Measurements from ENCODE around the gene CCNT1. TPM values are rescaled to one million over a fixed set of nuclear protein-coding genes. Genes with fewer than 3 reads are reported as not detected.
A peak's percentile ranks its signal among the peaks of the same experiment; 100 is the strongest.

Gene CCNT1
- total and polyA plus RNA-seq, 4 donors, result 3.2 to 18.2 (median 10.4) TPM

DNA sequence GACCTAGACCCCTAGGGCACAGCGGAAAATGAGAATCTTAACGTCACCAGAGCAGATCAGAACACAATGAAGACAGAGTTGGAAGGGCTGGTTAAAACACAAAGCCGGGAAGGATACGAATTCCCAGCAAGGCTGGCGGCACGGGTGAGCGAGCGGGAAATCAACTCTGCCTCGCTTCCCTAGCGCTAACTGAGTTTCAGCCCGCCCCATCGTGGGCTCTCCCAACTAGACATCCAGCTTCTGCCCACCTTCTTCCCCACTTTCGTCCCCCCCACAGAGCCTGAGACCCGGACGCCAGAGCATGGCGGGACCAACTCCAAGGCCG, 377 bp downstream of the CCNT1 start:
- no peak for TF ChIP-seq GABPA (IDR thresholded peaks at IDR 0.05 in 1 of 2, conservative IDR thresholded peaks at IDR 0.05 in 1 of 2)
- no peak for TF ChIP-seq FOXA1 (IDR thresholded peaks at IDR 0.05)
- no peak for TF ChIP-seq HNF4A (conservative IDR thresholded peaks at IDR 0.05)
- TF ChIP-seq MAX (IDR thresholded peaks at IDR 0.05), result no peak
- TF ChIP-seq NR2F2 (IDR thresholded peaks at IDR 0.05), result no peak
- TF ChIP-seq JUND (IDR thresholded peaks at IDR 0.05), result no peak
- TF ChIP-seq FOXA2 (IDR thresholded peaks at IDR 0.05), result no peak
- TF ChIP-seq, protein P1, sequence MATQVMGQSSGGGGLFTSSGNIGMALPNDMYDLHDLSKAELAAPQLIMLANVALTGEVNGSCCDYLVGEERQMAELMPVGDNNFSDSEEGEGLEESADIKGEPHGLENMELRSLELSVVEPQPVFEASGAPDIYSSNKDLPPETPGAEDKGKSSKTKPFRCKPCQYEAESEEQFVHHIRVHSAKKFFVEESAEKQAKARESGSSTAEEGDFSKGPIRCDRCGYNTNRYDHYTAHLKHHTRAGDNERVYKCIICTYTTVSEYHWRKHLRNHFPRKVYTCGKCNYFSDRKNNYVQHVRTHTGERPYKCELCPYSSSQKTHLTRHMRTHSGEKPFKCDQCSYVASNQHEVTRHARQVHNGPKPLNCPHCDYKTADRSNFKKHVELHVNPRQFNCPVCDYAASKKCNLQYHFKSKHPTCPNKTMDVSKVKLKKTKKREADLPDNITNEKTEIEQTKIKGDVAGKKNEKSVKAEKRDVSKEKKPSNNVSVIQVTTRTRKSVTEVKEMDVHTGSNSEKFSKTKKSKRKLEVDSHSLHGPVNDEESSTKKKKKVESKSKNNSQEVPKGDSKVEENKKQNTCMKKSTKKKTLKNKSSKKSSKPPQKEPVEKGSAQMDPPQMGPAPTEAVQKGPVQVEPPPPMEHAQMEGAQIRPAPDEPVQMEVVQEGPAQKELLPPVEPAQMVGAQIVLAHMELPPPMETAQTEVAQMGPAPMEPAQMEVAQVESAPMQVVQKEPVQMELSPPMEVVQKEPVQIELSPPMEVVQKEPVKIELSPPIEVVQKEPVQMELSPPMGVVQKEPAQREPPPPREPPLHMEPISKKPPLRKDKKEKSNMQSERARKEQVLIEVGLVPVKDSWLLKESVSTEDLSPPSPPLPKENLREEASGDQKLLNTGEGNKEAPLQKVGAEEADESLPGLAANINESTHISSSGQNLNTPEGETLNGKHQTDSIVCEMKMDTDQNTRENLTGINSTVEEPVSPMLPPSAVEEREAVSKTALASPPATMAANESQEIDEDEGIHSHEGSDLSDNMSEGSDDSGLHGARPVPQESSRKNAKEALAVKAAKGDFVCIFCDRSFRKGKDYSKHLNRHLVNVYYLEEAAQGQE (IDR thresholded peaks at IDR 0.05), result no peak
- TF ChIP-seq SP1 (IDR thresholded peaks at IDR 0.05), result no peak
- no peak for TF ChIP-seq YY1 (IDR thresholded peaks at IDR 0.05)
- TF ChIP-seq EGR1 (IDR thresholded peaks at IDR 0.05; ENCODE audit: low read depth in 2 of 2), result no peak
- TF ChIP-seq TAF1 (conservative IDR thresholded peaks at IDR 0.05), result no peak
- TF ChIP-seq ZBTB33 (IDR thresholded peaks at IDR 0.05), result no peak
- TF ChIP-seq, protein P2, sequence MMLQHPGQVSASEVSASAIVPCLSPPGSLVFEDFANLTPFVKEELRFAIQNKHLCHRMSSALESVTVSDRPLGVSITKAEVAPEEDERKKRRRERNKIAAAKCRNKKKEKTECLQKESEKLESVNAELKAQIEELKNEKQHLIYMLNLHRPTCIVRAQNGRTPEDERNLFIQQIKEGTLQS (IDR thresholded peaks at IDR 0.05), result no peak
- no peak for TF ChIP-seq CTCF (IDR thresholded peaks at IDR 0.05; ENCODE audit: low read depth, low read length, missing input control)
- no peak for TF ChIP-seq RXRA (IDR thresholded peaks at IDR 0.05)
- TF ChIP-seq RAD21 (IDR thresholded peaks at IDR 0.05), result no peak
- Histone ChIP-seq H3K27ac (ENCODE audit: low read depth in 1 of 2, low read length in 2 of 2) (peak overlapping the region; percentile 92 to 98), H3K27me3 (ENCODE audit: control insufficient read depth in 4 of 4, insufficient read depth in 4 of 4, low read length in 3 of 4) (no peaks in the 10 kb centered on the region), H3K36me3 (ENCODE audit: control insufficient read depth in 4 of 4, insufficient read depth in 3 of 4, low read depth in 1 of 4, low read length in 3 of 4) (peaks cover 6 to 12% (median 8%) of the 10 kb centered on the region in 4 donors), H3K4me1 (ENCODE audit: control insufficient read depth in 4 of 4, insufficient read depth in 4 of 4, low read length in 3 of 4) (peaks cover 6 to 25% (median 16%) of the 10 kb centered on the region in 4 donors), H3K4me3 (ENCODE audit: low read depth in 1 of 3, low read length in 3 of 3) (peak overlapping the region; percentile 75 to 99 (median 93)), H3K9ac (ENCODE audit: low read depth in 1 of 2, low read length in 2 of 2) (peak overlapping the region; percentile 95 to 97), H3K9me3 (ENCODE audit: control insufficient read depth in 4 of 4, low read length in 3 of 4) (peaks cover 0 to 2% (median 0%) of the 10 kb centered on the region in 4 donors)
- no peak for DNase-seq (ENCODE audit: low spot score)
- WGBS, result under 1% methylated on average over 17 of the region's 17 CpGs
